Measurements from ENCODE around the gene B3GAT1.

DNA sequence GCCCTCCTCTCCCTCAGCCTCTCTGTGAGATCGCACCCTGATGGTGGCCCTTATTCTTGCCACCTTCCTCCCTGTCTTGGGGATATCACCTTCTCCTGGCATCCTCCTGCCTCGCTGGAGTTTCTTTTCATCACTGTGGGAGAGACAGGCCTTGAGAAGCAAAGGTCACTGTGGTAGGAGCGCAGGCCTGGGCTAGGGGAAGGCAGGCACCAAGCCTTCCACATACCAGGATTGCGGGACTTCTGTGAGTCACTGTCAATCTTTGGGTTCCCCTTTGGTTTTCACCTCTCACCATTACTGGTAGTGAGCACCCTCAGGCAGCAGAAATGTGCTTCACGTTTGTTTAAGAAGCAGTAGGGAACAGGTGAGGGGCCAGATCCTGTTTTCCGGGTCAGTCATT is 31.2 kb upstream of the B3GAT1 start:
- no peak for TF ChIP-seq POLR2A (IDR thresholded peaks at IDR 0.05; ENCODE audit: insufficient read depth in 1 of 2, low read depth in 2 of 2, low read length in 2 of 2)
- no peak for TF ChIP-seq ERF (CRISPR knock-in tag; IDR thresholded peaks at IDR 0.05)
- TF ChIP-seq HMGA1 (CRISPR knock-in tag; conservative IDR thresholded peaks at IDR 0.05) = no peak
- no peak for TF ChIP-seq TP53 (CRISPR knock-in tag; conservative IDR thresholded peaks at IDR 0.05)
- TF ChIP-seq ZNF138 (CRISPR knock-in tag; IDR thresholded peaks at IDR 0.05; ENCODE audit: low read depth) = no peak
- no peak for TF ChIP-seq KLF16 (CRISPR knock-in tag; IDR thresholded peaks at IDR 0.05)
- no peak for TF ChIP-seq BHLHE40 (IDR thresholded peaks at IDR 0.05; ENCODE audit: low read length)
- no peak for TF ChIP-seq POGZ (CRISPR knock-in tag; IDR thresholded peaks at IDR 0.05)
- TF ChIP-seq HDAC6 (IDR thresholded peaks at IDR 0.05; ENCODE audit: low read depth, low read length) = no peak
- TF ChIP-seq POLR2AphosphoS5 (IDR thresholded peaks at IDR 0.05; ENCODE audit: low read depth, low read length) = no peak
- no peak for TF ChIP-seq RFX1 (IDR thresholded peaks at IDR 0.05)
- TF ChIP-seq SMC3 (IDR thresholded peaks at IDR 0.05; ENCODE audit: low read length) = no peak
